GOT3 (cell line): ENCODE measurements around the gene PDCD4.

ENCODE experiments used
- DNase-seq: peaks from one replicate; lab custom pipeline; 2025; ENCODE audit warnings: mixed read lengths; lab: John Stamatoyannopoulos, UW

Gene PDCD4

DNA sequence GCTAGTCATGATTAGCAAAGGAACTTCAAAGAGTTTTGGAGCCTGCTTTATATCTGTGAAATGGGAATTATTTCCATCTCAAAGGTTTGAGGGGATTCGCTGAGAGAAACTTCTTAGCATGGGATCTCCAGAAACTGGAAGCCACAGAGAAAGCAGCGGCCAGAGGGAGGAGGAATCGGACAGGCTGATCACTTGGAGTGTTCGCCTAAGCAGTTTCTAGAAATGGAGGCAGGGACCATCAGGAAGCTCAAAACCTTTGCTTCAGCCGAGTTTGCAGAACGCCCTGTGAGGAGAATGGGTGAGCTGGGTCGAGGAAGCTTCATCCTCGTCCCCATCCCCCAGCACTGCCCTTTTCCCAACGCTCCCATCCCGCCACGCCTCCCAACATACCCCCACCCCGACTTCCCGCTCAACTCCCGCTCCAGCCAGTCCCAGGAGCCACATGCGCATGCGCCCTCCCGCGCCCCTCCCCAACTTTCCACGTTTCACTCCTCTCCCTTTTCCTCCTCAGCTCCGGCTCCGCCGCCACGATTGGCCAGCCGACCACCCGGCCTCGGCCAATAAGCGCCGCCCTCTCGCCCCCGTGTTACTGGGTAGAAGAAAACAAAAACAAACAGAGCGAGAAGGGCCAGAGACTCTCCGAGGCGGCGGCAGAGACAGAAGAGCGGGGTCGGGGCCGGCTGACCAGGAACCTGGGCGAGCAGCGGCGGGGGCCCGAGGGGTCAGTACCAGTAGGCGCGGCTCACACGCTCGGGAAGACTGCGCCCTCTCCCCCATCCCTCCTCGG lies at the start of gene PDCD4:
Gene PDCD4 (plus strand): TSS at position 631 of the 787 bp plus-strand sequence. CDS start 4,100 bp downstream, outside the sequence.
- DNase-seq: peak; percentile 94

- no peak for DNase-seq
These were observed 49.6 kb upstream of the PDCD4 start for GRCh38 chr10:110822035-110822711.

- DNase-seq: no peak
These were observed 48.9 kb upstream of the PDCD4 start for GRCh38 chr10:110822712-110823311.

- DNase-seq: no peak
These were observed 47.6 kb upstream of the PDCD4 start for GRCh38 chr10:110824152-110824441.

- DNase-seq: no peak
These were observed 47.1 kb upstream of the PDCD4 start for GRCh38 chr10:110824660-110825059.

GRCh38 chr10:110825508-110825907 lies 46.2 kb upstream of the PDCD4 start:
- no peak for DNase-seq

- no peak for DNase-seq
These were observed 44.3 kb upstream of the PDCD4 start for GRCh38 chr10:110827410-110827809.

- DNase-seq: no peak
These were observed 43.9 kb upstream of the PDCD4 start for GRCh38 chr10:110827875-110828274.

DNA sequence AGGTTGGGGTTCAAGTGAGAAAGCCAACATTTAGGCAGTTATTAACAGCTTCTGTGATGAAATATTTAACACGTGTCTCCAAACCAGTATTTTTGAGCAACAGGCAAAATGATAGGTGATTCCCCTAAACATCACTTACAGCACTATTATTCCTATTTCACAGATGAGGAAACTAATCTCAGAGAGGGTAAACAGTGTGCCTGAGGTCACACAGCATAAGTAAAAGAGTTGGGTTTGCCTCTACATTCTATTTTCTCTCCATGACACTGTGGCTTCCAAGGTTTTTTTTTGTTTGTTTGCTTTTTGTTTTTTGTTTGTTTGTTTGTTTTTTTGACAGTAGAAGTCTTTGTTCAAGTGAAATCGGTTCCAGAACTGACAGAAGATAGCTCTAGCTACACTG lies 43.2 kb upstream of the PDCD4 start:
- no peak for DNase-seq

DNA sequence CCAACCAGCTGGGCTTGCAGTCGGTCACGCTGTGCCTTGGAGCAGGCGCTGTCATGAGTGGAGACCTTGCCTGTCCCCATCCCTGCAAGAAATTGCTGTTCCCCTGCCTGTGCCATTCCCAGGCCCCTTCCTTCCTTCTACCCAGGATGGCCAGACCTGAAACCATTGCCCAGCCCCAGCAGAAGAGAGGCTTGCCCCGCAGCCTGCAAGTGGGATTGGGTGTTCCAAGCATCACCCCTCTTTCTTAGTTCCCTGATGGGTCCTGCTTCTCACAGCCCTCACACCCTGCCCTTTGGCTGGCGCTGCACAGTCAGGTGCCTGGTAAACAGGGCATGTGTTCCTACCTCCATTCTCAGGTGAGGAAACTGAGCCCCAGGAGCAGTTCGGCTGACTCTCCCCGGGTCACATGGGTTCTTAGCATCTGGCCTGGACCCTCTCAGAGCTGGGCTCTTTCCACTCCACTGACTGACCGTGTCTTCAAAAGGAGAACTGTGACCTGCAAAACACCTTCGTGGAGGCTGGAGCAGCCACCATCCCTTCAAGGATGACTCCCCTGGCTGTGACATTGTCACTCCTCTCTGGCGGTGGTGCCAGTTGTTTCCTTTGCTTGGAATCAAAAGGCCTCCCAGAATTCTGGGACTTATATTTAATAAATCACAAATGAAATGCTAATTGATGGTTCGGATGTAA lies 41.9 kb upstream of the PDCD4 start:
- no peak for DNase-seq

- DNase-seq: no peak
These were observed 38.3 kb upstream of the PDCD4 start for GRCh38 chr10:110833234-110833940.

DNA sequence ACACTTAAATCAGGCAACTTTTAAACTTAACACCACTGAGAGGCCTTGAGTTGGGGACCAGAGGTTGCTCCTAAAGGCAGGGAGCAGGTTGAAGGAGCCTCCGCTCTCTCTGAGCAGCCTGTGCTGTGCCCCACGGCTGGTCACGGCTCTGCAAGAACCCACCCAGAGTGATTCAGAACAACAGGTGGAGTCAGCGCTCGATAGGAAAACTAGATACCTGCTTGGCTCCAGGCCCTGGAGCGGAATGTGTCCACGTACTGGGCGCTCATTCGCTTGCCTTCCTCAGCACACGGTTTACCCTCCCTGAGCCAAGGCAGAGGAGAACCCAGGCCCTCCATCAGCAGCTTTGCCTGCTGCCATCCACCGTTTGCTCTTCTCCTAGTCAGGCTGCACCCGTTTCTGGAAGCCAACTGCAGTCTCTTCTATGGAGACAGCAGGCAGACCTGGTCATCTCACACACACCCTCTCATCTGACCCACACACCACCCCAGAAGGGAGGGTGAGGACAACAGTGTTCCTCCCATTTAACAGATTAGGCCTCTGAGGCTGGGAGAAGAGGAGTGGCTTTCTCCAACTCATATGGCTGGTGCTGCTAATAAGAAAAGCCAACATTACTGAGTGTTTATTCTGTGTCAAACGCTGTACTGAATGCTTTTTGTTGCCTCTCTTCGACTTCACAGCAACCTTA lies 37.6 kb upstream of the PDCD4 start:
- DNase-seq: no peak

DNA sequence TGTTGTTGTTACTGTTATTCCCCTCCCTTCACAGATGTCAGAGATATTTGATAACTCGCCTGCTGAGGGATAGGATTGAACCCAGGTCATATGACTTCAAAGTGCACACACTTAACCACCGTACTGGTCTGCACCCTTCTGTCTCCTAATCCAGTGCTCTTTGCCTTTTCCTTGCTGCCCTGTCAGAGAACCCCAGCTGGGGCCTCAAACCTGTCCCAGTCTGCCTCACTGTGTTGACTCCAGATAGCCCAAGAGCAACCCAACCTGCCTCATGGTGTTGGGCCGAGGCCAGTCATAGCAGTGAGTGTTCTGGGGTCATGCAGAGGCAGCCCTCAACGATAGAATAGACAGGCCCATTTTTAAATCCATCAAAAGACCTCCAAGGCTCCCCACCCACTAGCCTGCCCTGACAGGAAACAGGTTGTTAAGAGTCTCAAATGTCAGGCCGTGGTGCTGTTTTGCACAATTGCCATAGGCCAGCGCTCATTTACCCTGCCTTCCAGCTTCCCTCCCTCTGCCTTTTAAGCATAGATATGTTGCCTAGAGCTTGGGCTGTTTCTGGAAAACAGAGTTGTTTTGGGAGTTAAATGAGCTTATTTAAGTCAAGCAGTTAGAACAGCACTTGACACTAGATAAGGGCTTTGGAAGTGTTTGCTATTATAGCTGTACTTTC lies 37.0 kb upstream of the PDCD4 start:
- DNase-seq: no peak

DNA sequence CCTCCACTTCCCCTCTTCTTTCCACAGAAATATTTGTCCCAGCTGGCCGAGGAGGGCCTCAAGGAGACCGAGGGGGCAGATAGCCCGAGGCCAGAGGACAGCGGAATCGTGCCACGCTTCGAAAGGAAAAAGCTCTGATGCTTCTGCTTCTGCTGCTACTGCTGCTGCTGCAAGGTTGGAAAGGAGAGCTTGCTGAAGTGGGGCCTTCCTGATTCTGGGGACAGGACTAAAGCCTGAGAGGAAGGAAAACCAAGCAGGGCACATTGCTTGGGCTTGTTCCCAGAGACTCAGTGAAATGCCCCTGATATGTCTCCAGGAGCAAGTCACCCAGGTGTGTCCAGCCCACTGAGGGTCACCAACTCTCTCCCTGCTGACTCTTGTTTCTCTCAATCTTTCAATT lies 35.9 kb upstream of the PDCD4 start:
- no peak for DNase-seq

DNA sequence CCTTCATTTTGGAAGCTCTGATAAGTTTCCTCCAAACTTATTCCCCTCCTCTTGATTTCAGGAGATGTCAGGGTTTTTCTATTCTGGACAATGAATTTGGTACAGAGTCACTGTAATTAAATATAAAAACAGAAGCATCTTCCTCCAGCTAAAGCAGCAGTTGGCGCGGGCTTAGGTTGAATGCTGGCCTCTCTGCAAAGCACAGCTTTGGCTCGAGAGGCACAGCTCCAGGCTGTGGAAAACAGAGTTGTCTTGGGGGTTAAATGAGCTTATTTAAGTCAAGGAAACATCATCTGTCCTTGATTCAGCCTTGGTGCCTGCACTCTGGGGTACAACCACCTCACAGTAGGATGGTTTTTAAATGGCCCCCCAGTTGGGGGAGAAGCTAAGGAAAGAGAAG lies 35.0 kb upstream of the PDCD4 start:
- no peak for DNase-seq

GRCh38 chr10:110837418-110838171 lies 34.1 kb upstream of the PDCD4 start:
- DNase-seq: no peak

- DNase-seq: no peak
These were observed 31.4 kb upstream of the PDCD4 start for GRCh38 chr10:110840225-110840922.

GRCh38 chr10:110840923-110841428 lies 30.8 kb upstream of the PDCD4 start:
- no peak for DNase-seq

GRCh38 chr10:110841767-110842267 lies 29.9 kb upstream of the PDCD4 start:
- no peak for DNase-seq
